ENCODE data around the gene TBC1D22A. TPM values are rescaled to one million over a fixed set of nuclear protein-coding genes. Genes with fewer than 3 reads are reported as not detected.

The TBC1D22A gene
- total and polyA plus RNA-seq, 9 of the 15 experiments (the other 6 are each of a cell fraction or from before 2014, with no cell fraction given) = 0.20 to 11.5 (median 5.2) TPM

DNA sequence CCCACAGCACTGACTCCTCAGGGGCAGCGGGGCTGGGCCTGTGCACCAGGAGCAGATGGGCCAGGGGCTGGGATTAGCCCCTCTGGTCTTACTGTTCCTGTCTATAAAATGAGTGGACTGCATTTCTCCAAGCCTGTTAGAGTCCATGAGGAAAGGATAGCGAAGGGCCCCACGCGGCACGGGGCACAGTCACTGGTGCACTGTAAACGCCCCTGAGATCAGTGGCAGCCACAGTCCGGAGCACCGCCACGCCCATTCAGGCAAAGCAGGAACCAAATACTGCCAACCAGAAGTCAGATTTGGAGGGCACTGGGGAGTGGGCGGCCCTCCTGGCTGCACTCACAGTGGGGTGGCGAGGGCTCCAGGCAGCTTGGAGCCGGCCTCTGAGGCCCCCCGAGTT lies 387.5 kb downstream of the TBC1D22A start:
- H3K27me3 ChIP-seq (ENCODE audit: control insufficient read depth in 2 of 2, insufficient read depth in 2 of 2, low read length in 2 of 2) = no peaks in the 10 kb centered on the region
- no peak overlapping the region for H2AFZ ChIP-seq (ENCODE audit: low read depth, low read length)
- H3K4me3 ChIP-seq = no peak overlapping the region
- H4K20me1 ChIP-seq (replicated peaks; ENCODE audit: control insufficient read depth, insufficient read depth, low read length) = peaks cover 6% of the 10 kb centered on the region; the same call in 1 of the 2 replicates
- ATAC-seq (no peak), DNase-seq (ENCODE audit: extremely low read depth in 1 of 4, low spot score in 3 of 4) (no peak), FAIRE-seq (no peak)
- WGBS (ENCODE audit: insufficient coverage, low coverage, missing lambda C conversion rate) = 69% methylated on average over 10 of the region's 13 CpGs
- no peaks in the 10 kb centered on the region for H3K36me3 ChIP-seq (ENCODE audit: control insufficient read depth, insufficient read depth, low read length)
- no peak overlapping the region for H3K27ac ChIP-seq (ENCODE audit: extremely low read depth, low read depth, low read length)
- H3K9me3 ChIP-seq (replicated peaks; ENCODE audit: control insufficient read depth, insufficient read depth, low read depth, low read length) = no peaks in the 10 kb centered on the region
- CTCF ChIA-PET (ENCODE audit: low intra/inter-chr PET ratio) = no interaction called here
- H3K4me2 ChIP-seq (ENCODE audit: insufficient read depth, low read length) = no peak overlapping the region
- BruUV-seq (replicated peaks) = no TSS peak
- H3K4me1 ChIP-seq (replicated peaks in 1 of 2; ENCODE audit: control insufficient read depth in 2 of 2, insufficient read depth in 2 of 2, low read length in 2 of 2) = peaks cover 0 to 13% of the 10 kb centered on the region in 2 experiments; a peak in 2 of 5 replicates
- TF ChIP-seq BCLAF1 (IDR thresholded peaks at IDR 0.05; ENCODE audit: borderline replicate concordance in 1 of 2, control insufficient read depth in 1 of 2, low read depth in 2 of 2, low read length in 1 of 2) (no peak), BCOR (IDR thresholded peaks at IDR 0.05) (no peak), ETS2 (tag; IDR thresholded peaks at IDR 0.05; ENCODE audit: borderline replicate concordance, poor library complexity, severe bottlenecking) (no peak), PHF8 (IDR thresholded peaks at IDR 0.05; ENCODE audit: borderline replicate concordance, low read length) (no peak)
- POLR2A ChIA-PET = interaction anchor here (0.6 kb wide), 1 partner anchor 323 kb away, joined by 3 read pairs; no protein-coding TSS in a partner anchor
- H3K79me2 ChIP-seq (ENCODE audit: control insufficient read depth, insufficient read depth, low read length) = no peaks in the 10 kb centered on the region
- intact Hi-C loops (cut with micrococcal nuclease) = no loop called here
- in situ Hi-C loops (cut with MboI) = no loop called here
- H3K9me1 ChIP-seq (ENCODE audit: control insufficient read depth, insufficient read depth, low read length) = no peaks in the 10 kb centered on the region
- no peak overlapping the region for H3K9ac ChIP-seq (ENCODE audit: insufficient read depth in 1 of 2, low read depth in 2 of 2, low read length in 2 of 2)

Data from K562 (cell line).